GM23338 (cell line): ENCODE results near the gene AGPAT4. TPM values are rescaled to one million over a fixed set of nuclear protein-coding genes. Genes with fewer than 3 reads are reported as not detected.

Experiments used
- ATAC-seq: fragments of 200-7000 bp; cut with Tn5 transposase; 3 replicates; pipeline ENCODE4 v1.9.1; 2020
- DNase-seq: peaks from one replicate; pipeline ENCODE4 v3.0.0-alpha.2; 2015; ENCODE audit warnings: low spot score
- H2AFZ ChIP-seq: fragments of 200-600 bp; sonication (generic); 2 replicates; pipeline ENCODE4 v1.8.0; 2016; ENCODE audit warnings: antibody characterized with exemption, mild to moderate bottlenecking, moderate library complexity
- H3F3A ChIP-seq: fragments of 200-600 bp; sonication (generic); replicated peaks from 2 replicates; pipeline ENCODE4 v1.8.0; 2017; ENCODE audit warnings: antibody characterized with exemption, mixed run types, low read depth
- H3K27ac ChIP-seq: fragments of 200-600 bp; sonication (generic); 2 replicates; pipeline ENCODE4 v1.6.1; 2016; ENCODE audit warnings: low read depth
- H3K27me3 ChIP-seq: fragments of 200-600 bp; sonication (generic); 2 replicates; pipeline ENCODE4 v1.8.0; 2016; ENCODE audit warnings: mild to moderate bottlenecking, mixed run types, moderate library complexity; ENCODE audit not compliant: insufficient read depth
- H3K36me3 ChIP-seq: fragments of 200-600 bp; sonication (generic); 2 replicates; pipeline ENCODE4 v1.8.0; 2016; ENCODE audit warnings: mild to moderate bottlenecking; ENCODE audit not compliant: insufficient read depth
- H3K4me1 ChIP-seq: fragments of 200-600 bp; sonication (generic); 2 replicates; pipeline ENCODE4 v1.8.0; 2016; ENCODE audit warnings: mild to moderate bottlenecking, moderate library complexity; ENCODE audit not compliant: insufficient read depth
- H3K4me2 ChIP-seq: fragments of 200-600 bp; sonication (generic); 2 replicates; pipeline ENCODE4 v1.7.1; 2017; ENCODE audit warnings: mixed run types
- H3K4me3 ChIP-seq: fragments of 200-600 bp; sonication (generic); 2 replicates; pipeline ENCODE4 v1.6.1; 2016; ENCODE audit warnings: mixed run types
- H3K79me2 ChIP-seq: fragments of 200-600 bp; sonication (generic); replicated peaks from 2 replicates; pipeline ENCODE4 v1.8.0; 2017; ENCODE audit warnings: mild to moderate bottlenecking; ENCODE audit not compliant: insufficient read depth
- H3K9me2 ChIP-seq: fragments of 200-600 bp; sonication (generic); 2 replicates; pipeline ENCODE4 v1.8.0; 2017; ENCODE audit not compliant: insufficient read depth
- H4K20me1 ChIP-seq: fragments of 200-600 bp; sonication (generic); replicated peaks from 2 replicates; pipeline ENCODE4 v1.8.0; 2017; ENCODE audit warnings: mild to moderate bottlenecking; ENCODE audit not compliant: insufficient read depth
- H3K27ac Mint-ChIP-seq: 2 replicates; pipeline ENCODE4 v1.8.0; 2020; ENCODE audit warnings: inconsistent platforms, mild to moderate bottlenecking, moderate library complexity, mixed read lengths
- H3K27me3 Mint-ChIP-seq: 3 replicates; pipeline ENCODE4 v1.8.0; 2022; ENCODE audit warnings: low read depth, mild to moderate bottlenecking, moderate library complexity, mixed read lengths, inconsistent platforms; ENCODE audit not compliant: insufficient read depth, poor library complexity
- H3K36me3 Mint-ChIP-seq: 3 replicates; pipeline ENCODE4 v1.8.0; 2021; ENCODE audit warnings: low read depth, mild to moderate bottlenecking, inconsistent platforms, moderate library complexity, mixed read lengths
- H3K4me1 Mint-ChIP-seq: 3 replicates; pipeline ENCODE4 v1.8.0; 2020; ENCODE audit warnings: mild to moderate bottlenecking, inconsistent platforms, mixed read lengths
- H3K4me3 Mint-ChIP-seq: 3 replicates; pipeline ENCODE4 v1.8.0; 2021; ENCODE audit warnings: moderate library complexity, mild to moderate bottlenecking, inconsistent platforms, mixed read lengths
- H3K9me3 Mint-ChIP-seq: 3 replicates; pipeline ENCODE4 v1.8.0; 2020; ENCODE audit warnings: moderate library complexity, mild to moderate bottlenecking, inconsistent platforms, mixed read lengths
- CREB1 ChIP-seq: fragments of 250-450 bp; sonication (Bioruptor Pico); IDR thresholded peaks from 2 replicates; pipeline ENCODE4 v1.5.0; 2020; ENCODE audit warnings: low read depth, mild to moderate bottlenecking, moderate library complexity
- CTCF ChIP-seq, 2 experiments: fragments of 200-600 bp in 1 of 2; sonication (generic) in 1 of 2; conservative IDR thresholded peaks; 2 replicates each; pipeline versions ENCODE4 v1.5.1 to v1.6.1; 2016 to 2017; ENCODE audit warnings: antibody characterized with exemption in 2 of 2, low read depth in 2 of 2, mild to moderate bottlenecking in 2 of 2, moderate library complexity in 1 of 2
- EZH2 ChIP-seq: fragments of 200-600 bp; sonication (generic); IDR thresholded peaks from one replicate; pipeline ENCODE4 v1.8.0; 2017; ENCODE audit warnings: antibody characterized with exemption, mild to moderate bottlenecking, low read depth; ENCODE audit not compliant: unreplicated experiment
- EZH2phosphoT487 ChIP-seq: fragments of 200-600 bp; sonication (generic); IDR thresholded peaks from one replicate; pipeline ENCODE4 v1.8.1; 2018; ENCODE audit warnings: antibody characterized with exemption; ENCODE audit not compliant: unreplicated experiment
- JUNB ChIP-seq: IDR thresholded peaks from one replicate; pipeline ENCODE4 v1.6.1; 2016; ENCODE audit warnings: antibody characterized with exemption; ENCODE audit not compliant: unreplicated experiment
- NANOG ChIP-seq: IDR thresholded peaks from 2 replicates; pipeline ENCODE4 v1.6.1; 2016; ENCODE audit warnings: antibody characterized with exemption, borderline replicate concordance
- POLR2AphosphoS5 ChIP-seq: IDR thresholded peaks from 2 replicates; pipeline ENCODE4 v1.6.1; 2016; ENCODE audit warnings: antibody characterized with exemption, low read depth
- REST ChIP-seq: IDR thresholded peaks from one replicate; pipeline ENCODE4 v1.6.1; 2018; ENCODE audit warnings: antibody characterized with exemption; ENCODE audit not compliant: unreplicated experiment
- STAT1 ChIP-seq: IDR thresholded peaks from one replicate; pipeline ENCODE4 v1.6.1; 2016; ENCODE audit warnings: antibody characterized with exemption; ENCODE audit not compliant: unreplicated experiment
- ZNF114 ChIP-seq: fragments of 250-450 bp; sonication (Bioruptor Pico); IDR thresholded peaks from 2 replicates; pipeline ENCODE4 v1.5.0; 2020; ENCODE audit warnings: mild to moderate bottlenecking, moderate library complexity
- ZNF331 ChIP-seq: fragments of 250-450 bp; sonication (Bioruptor Pico); IDR thresholded peaks from 2 replicates; pipeline ENCODE4 v1.5.0; 2020; ENCODE audit warnings: low read depth, mild to moderate bottlenecking, moderate library complexity
- polyA plus RNA-seq: library from polyadenylated mRNA; unstranded; fragments of >200 nt; fragmentation: Nextera tagmentation; extraction: Ambion mirVana; gene quantifications from 2 replicates; pipeline ENCODE4 v1.2.1, GENCODE V29; 2016
- total RNA-seq: library from RNA; depleted of rRNA; stranded (reverse); fragments of >200 nt; shearing (Covaris generic); gene quantifications from 2 replicates; pipeline ENCODE4 v1.2.3, GENCODE V29; 2014
- TF ChIP-seq, protein P1 (sequence below): IDR thresholded peaks from 2 replicates; pipeline ENCODE4 v1.6.1; 2016; ENCODE audit warnings: antibody characterized with exemption
- TF ChIP-seq, protein P2 (sequence below): fragments of 250-450 bp; sonication (Bioruptor Pico); IDR thresholded peaks from 2 replicates; pipeline ENCODE4 v1.5.0; 2020; ENCODE audit warnings: mild to moderate bottlenecking, moderate library complexity

Gene AGPAT4
- total and polyA plus RNA-seq, 2 experiments from 2014 or later: 8.9 to 19.3 TPM

GRCh38 chr6:161269310-161269709, 4.6 kb downstream of the AGPAT4 start:
- no peak for TF ChIP-seq REST
- TF ChIP-seq, protein P1, sequence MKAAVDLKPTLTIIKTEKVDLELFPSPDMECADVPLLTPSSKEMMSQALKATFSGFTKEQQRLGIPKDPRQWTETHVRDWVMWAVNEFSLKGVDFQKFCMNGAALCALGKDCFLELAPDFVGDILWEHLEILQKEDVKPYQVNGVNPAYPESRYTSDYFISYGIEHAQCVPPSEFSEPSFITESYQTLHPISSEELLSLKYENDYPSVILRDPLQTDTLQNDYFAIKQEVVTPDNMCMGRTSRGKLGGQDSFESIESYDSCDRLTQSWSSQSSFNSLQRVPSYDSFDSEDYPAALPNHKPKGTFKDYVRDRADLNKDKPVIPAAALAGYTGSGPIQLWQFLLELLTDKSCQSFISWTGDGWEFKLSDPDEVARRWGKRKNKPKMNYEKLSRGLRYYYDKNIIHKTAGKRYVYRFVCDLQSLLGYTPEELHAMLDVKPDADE: no peak
- TF ChIP-seq NANOG: no peak
- TF ChIP-seq POLR2AphosphoS5: no peak
- TF ChIP-seq ZNF331: no peak
- no peak for TF ChIP-seq CREB1 (CRISPR knock-in tag)
- TF ChIP-seq JUNB: no peak
- TF ChIP-seq, protein P2, sequence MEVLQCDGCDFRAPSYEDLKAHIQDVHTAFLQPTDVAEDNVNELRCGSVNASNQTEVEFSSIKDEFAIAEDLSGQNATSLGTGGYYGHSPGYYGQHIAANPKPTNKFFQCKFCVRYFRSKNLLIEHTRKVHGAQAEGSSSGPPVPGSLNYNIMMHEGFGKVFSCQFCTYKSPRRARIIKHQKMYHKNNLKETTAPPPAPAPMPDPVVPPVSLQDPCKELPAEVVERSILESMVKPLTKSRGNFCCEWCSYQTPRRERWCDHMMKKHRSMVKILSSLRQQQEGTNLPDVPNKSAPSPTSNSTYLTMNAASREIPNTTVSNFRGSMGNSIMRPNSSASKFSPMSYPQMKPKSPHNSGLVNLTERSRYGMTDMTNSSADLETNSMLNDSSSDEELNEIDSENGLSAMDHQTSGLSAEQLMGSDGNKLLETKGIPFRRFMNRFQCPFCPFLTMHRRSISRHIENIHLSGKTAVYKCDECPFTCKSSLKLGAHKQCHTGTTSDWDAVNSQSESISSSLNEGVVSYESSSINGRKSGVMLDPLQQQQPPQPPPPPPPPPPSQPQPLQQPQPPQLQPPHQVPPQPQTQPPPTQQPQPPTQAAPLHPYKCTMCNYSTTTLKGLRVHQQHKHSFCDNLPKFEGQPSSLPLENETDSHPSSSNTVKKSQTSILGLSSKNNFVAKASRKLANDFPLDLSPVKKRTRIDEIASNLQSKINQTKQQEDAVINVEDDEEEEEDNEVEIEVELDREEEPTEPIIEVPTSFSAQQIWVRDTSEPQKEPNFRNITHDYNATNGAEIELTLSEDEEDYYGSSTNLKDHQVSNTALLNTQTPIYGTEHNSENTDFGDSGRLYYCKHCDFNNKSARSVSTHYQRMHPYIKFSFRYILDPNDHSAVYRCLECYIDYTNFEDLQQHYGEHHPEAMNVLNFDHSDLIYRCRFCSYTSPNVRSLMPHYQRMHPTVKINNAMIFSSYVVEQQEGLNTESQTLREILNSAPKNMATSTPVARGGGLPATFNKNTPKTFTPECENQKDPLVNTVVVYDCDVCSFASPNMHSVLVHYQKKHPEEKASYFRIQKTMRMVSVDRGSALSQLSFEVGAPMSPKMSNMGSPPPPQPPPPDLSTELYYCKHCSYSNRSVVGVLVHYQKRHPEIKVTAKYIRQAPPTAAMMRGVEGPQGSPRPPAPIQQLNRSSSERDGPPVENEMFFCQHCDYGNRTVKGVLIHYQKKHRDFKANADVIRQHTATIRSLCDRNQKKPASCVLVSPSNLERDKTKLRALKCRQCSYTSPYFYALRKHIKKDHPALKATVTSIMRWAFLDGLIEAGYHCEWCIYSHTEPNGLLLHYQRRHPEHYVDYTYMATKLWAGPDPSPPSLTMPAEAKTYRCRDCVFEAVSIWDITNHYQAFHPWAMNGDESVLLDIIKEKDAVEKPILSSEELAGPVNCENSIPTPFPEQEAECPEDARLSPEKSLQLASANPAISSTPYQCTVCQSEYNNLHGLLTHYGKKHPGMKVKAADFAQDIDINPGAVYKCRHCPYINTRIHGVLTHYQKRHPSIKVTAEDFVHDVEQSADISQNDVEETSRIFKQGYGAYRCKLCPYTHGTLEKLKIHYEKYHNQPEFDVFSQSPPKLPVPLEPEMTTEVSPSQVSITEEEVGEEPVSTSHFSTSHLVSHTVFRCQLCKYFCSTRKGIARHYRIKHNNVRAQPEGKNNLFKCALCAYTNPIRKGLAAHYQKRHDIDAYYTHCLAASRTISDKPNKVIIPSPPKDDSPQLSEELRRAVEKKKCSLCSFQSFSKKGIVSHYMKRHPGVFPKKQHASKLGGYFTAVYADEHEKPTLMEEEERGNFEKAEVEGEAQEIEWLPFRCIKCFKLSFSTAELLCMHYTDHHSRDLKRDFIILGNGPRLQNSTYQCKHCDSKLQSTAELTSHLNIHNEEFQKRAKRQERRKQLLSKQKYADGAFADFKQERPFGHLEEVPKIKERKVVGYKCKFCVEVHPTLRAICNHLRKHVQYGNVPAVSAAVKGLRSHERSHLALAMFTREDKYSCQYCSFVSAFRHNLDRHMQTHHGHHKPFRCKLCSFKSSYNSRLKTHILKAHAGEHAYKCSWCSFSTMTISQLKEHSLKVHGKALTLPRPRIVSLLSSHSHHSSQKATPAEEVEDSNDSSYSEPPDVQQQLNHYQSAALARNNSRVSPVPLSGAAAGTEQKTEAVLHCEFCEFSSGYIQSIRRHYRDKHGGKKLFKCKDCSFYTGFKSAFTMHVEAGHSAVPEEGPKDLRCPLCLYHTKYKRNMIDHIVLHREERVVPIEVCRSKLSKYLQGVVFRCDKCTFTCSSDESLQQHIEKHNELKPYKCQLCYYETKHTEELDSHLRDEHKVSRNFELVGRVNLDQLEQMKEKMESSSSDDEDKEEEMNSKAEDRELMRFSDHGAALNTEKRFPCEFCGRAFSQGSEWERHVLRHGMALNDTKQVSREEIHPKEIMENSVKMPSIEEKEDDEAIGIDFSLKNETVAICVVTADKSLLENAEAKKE (CRISPR knock-in tag): no peak
- no peak for TF ChIP-seq ZNF114 (CRISPR knock-in tag)
- no peak for TF ChIP-seq EZH2phosphoT487
- TF ChIP-seq CTCF (conservative IDR thresholded peaks at IDR 0.05; ENCODE audit: low read depth in 2 of 2): no peak; a peak in 1 of 4 replicates
- TF ChIP-seq STAT1: no peak
- no peak for TF ChIP-seq EZH2
- H3K27ac Mint-ChIP-seq: no peak overlapping the region
- Histone ChIP-seq H3K36me3 (no peaks in the 10 kb centered on the region), H3F3A (no peaks in the 10 kb centered on the region), H3K27me3 (no peaks in the 10 kb centered on the region), H3K4me3 (no peak overlapping the region), H3K4me2 (peak overlapping the region; percentile 21; the same call in 1 of the 2 replicates), H3K27ac (no peak overlapping the region), H4K20me1 (peaks cover 24% of the 10 kb centered on the region), H3K79me2 (peaks cover 83% of the 10 kb centered on the region), H2AFZ (no peak overlapping the region), H3K9me2 (no peaks in the 10 kb centered on the region), H3K4me1 (peaks cover 27% of the 10 kb centered on the region)
- no peak overlapping the region for H3K4me3 Mint-ChIP-seq
- no peaks in the 10 kb centered on the region for H3K9me3 Mint-ChIP-seq
- no peak for DNase-seq
- ATAC-seq: no peak; the same call in 2 of the 3 replicates
- H3K27me3 Mint-ChIP-seq: peaks cover 2% of the 10 kb centered on the region
- peaks cover 19% of the 10 kb centered on the region for H3K36me3 Mint-ChIP-seq
- peaks cover 49% of the 10 kb centered on the region for H3K4me1 Mint-ChIP-seq
